Measurements from ENCODE around the gene LCE3B.

LCE3B gene

GRCh38 chr1:152599934-152600333 is 13.7 kb upstream of the LCE3B start, which contains the start of gene LCE3C:
Gene LCE3C, plus strand, starts transcription at chr1:152600234. Its CDS starts 498 bp downstream, at chr1:152600732.
- no peak within 1 kb of the TSS for H3K27ac ChIP-seq (ENCODE audit: low read depth, low read length, poor library complexity, severe bottlenecking)
- H3K36me3 ChIP-seq (ENCODE audit: insufficient read depth, low read length): no peaks in the 10 kb centered on the region
- H3K9me2 ChIP-seq (ENCODE audit: low read depth, low read length): no peaks in the 10 kb centered on the region
- no peak within 1 kb of the TSS for H3K9ac ChIP-seq (ENCODE audit: low read length)
- H3K4me2 ChIP-seq (ENCODE audit: low read length): no peak within 1 kb of the TSS
- H2AFZ ChIP-seq (ENCODE audit: low read length): no peak within 1 kb of the TSS
- no peaks in the 10 kb centered on the region for H3K79me2 ChIP-seq (ENCODE audit: insufficient read depth, low read length)
- no peaks in the 10 kb centered on the region for H3K27me3 ChIP-seq (ENCODE audit: insufficient read depth, low read length)
- H3K9me3 ChIP-seq (ENCODE audit: low read length): no peaks in the 10 kb centered on the region
- no peaks in the 10 kb centered on the region for H4K20me1 ChIP-seq (ENCODE audit: insufficient read depth, low read length)
- no peak for TF ChIP-seq CTCF (IDR thresholded peaks at IDR 0.05; ENCODE audit: low read length)
- TF ChIP-seq EZH2 (IDR thresholded peaks at IDR 0.05; ENCODE audit: borderline replicate concordance, low read length): no peak
- H3F3A ChIP-seq (ENCODE audit: insufficient read depth, low read length): no peaks in the 10 kb centered on the region
- no peaks in the 10 kb centered on the region for H3K4me1 ChIP-seq (ENCODE audit: insufficient read depth, low read length, severe bottlenecking)
- no peak within 1 kb of the TSS for H3K4me3 ChIP-seq (ENCODE audit: low read depth, low read length, poor library complexity, severe bottlenecking)

GRCh38 chr1:152621993-152622392 is 8.4 kb downstream of the LCE3B start:
- Histone ChIP-seq H2AFZ (ENCODE audit: low read length) (no peak overlapping the region), H3K4me3 (ENCODE audit: low read depth, low read length, poor library complexity, severe bottlenecking) (no peak overlapping the region), H3K27me3 (ENCODE audit: insufficient read depth, low read length) (no peaks in the 10 kb centered on the region), H3K79me2 (ENCODE audit: insufficient read depth, low read length) (no peaks in the 10 kb centered on the region), H3K9ac (ENCODE audit: low read length) (no peak overlapping the region), H3K9me2 (ENCODE audit: low read depth, low read length) (no peaks in the 10 kb centered on the region), H3K27ac (ENCODE audit: low read depth, low read length, poor library complexity, severe bottlenecking) (no peak overlapping the region), H3K4me2 (ENCODE audit: low read length) (no peak overlapping the region), H3K9me3 (ENCODE audit: low read length) (no peaks in the 10 kb centered on the region), H3F3A (ENCODE audit: insufficient read depth, low read length) (no peaks in the 10 kb centered on the region), H4K20me1 (ENCODE audit: insufficient read depth, low read length) (no peaks in the 10 kb centered on the region), H3K4me1 (ENCODE audit: insufficient read depth, low read length, severe bottlenecking) (no peaks in the 10 kb centered on the region), H3K36me3 (ENCODE audit: insufficient read depth, low read length) (no peaks in the 10 kb centered on the region)
- no peak for TF ChIP-seq CTCF (IDR thresholded peaks at IDR 0.05; ENCODE audit: low read length)
- TF ChIP-seq EZH2 (IDR thresholded peaks at IDR 0.05; ENCODE audit: borderline replicate concordance, low read length): no peak

GRCh38 chr1:152622803-152623202 is 9.2 kb downstream of the LCE3B start, which contains the start of gene LCE3A:
Gene LCE3A, minus strand, starts transcription at chr1:152623103. Its CDS starts 0 bp downstream, at chr1:152623103.
- H3K27me3 ChIP-seq (ENCODE audit: insufficient read depth, low read length): no peaks in the 10 kb centered on the region
- no peak within 1 kb of the TSS for H2AFZ ChIP-seq (ENCODE audit: low read length)

More at GRCh38 chr1:152622803-152623202, 9.2 kb downstream of the LCE3B start, which contains the start of gene LCE3A:
- Histone ChIP-seq H3K9ac (ENCODE audit: low read length) (no peak within 1 kb of the TSS), H3K4me3 (ENCODE audit: low read depth, low read length, poor library complexity, severe bottlenecking) (no peak within 1 kb of the TSS), H3K9me3 (ENCODE audit: low read length) (no peaks in the 10 kb centered on the region), H3K4me1 (ENCODE audit: insufficient read depth, low read length, severe bottlenecking) (no peaks in the 10 kb centered on the region), H3K9me2 (ENCODE audit: low read depth, low read length) (no peaks in the 10 kb centered on the region), H3F3A (ENCODE audit: insufficient read depth, low read length) (no peaks in the 10 kb centered on the region), H4K20me1 (ENCODE audit: insufficient read depth, low read length) (no peaks in the 10 kb centered on the region), H3K4me2 (ENCODE audit: low read length) (no peak within 1 kb of the TSS), H3K79me2 (ENCODE audit: insufficient read depth, low read length) (no peaks in the 10 kb centered on the region), H3K36me3 (ENCODE audit: insufficient read depth, low read length) (no peaks in the 10 kb centered on the region), H3K27ac (ENCODE audit: low read depth, low read length, poor library complexity, severe bottlenecking) (no peak within 1 kb of the TSS)
- no peak for TF ChIP-seq EZH2 (IDR thresholded peaks at IDR 0.05; ENCODE audit: borderline replicate concordance, low read length)
- TF ChIP-seq CTCF (IDR thresholded peaks at IDR 0.05; ENCODE audit: low read length): no peak
